A673 (cell line): Measurements from ENCODE around the gene METTL18.

Experiments used
- CTCF ChIP-seq: fragments of 300-800, 200-600 bp; sonication (generic); conservative IDR thresholded peaks from 2 replicates; pipeline ENCODE4 v1.5.1; 2017; ENCODE audit warnings: low read depth, mild to moderate bottlenecking, antibody characterized with exemption, low read length, moderate library complexity, mixed read lengths
- EZH2 ChIP-seq: fragments of 200-600 bp; sonication (generic); IDR thresholded peaks from 2 replicates; pipeline ENCODE4 v1.6.1; 2017; ENCODE audit warnings: borderline replicate concordance, low read depth, mild to moderate bottlenecking, mixed read lengths, antibody characterized with exemption, low read length; ENCODE audit not compliant: poor library complexity, severe bottlenecking

DNA sequence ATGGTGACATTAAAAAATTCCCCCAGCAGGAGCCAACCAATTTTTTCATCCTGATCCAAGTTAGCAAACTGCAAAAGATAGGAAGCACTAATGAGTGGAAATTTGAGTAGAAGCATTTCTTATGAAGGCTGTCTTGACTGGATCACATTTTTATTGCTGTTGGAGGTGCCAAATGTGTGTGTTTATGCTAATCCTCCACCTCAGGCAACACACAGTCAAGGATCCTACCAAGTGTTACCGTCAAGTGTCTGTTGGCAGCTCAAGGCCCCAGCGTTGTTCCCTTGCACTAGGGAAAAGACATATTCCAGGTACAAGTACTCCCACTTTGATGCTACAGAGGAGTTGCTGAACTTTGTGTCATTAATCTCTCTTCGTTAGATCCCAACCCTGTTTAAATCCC, 18.3 kb downstream of the METTL18 start:
- no peak for TF ChIP-seq CTCF
- TF ChIP-seq EZH2 = no peak
